HCT116 (cell line): Measurements from ENCODE around the gene GRIN1.

Experiments used
- CBX3 ChIP-seq: IDR thresholded peaks from 2 replicates; pipeline ENCODE4 v1.6.1; 2012; ENCODE audit warnings: low read depth
- POLR2A ChIP-seq: IDR thresholded peaks from 2 replicates; pipeline ENCODE4 v1.7.0; 2011; ENCODE audit warnings: borderline replicate concordance; ENCODE audit not compliant: insufficient read depth, insufficient read length; ENCODE audit errors: extremely low read depth
- TF ChIP-seq, protein P1 (sequence below), 3 experiments: fragments of 200-600 bp in 1 of 3; sonication (generic) in 1 of 3; IDR thresholded peaks in 2 of 3; conservative IDR thresholded peaks in 1 of 3; 2 replicates each; pipeline ENCODE4 v1.5.1; 2012 to 2017; ENCODE audit warnings: low read depth in 2 of 3, low read length in 2 of 3, antibody characterized with exemption in 1 of 3, borderline replicate concordance in 1 of 3, control low read depth in 1 of 3, mild to moderate bottlenecking in 1 of 3, mixed read lengths in 1 of 3, mixed run types in 1 of 3, moderate library complexity in 1 of 3; ENCODE audit not compliant: insufficient read depth in 1 of 3

DNA sequence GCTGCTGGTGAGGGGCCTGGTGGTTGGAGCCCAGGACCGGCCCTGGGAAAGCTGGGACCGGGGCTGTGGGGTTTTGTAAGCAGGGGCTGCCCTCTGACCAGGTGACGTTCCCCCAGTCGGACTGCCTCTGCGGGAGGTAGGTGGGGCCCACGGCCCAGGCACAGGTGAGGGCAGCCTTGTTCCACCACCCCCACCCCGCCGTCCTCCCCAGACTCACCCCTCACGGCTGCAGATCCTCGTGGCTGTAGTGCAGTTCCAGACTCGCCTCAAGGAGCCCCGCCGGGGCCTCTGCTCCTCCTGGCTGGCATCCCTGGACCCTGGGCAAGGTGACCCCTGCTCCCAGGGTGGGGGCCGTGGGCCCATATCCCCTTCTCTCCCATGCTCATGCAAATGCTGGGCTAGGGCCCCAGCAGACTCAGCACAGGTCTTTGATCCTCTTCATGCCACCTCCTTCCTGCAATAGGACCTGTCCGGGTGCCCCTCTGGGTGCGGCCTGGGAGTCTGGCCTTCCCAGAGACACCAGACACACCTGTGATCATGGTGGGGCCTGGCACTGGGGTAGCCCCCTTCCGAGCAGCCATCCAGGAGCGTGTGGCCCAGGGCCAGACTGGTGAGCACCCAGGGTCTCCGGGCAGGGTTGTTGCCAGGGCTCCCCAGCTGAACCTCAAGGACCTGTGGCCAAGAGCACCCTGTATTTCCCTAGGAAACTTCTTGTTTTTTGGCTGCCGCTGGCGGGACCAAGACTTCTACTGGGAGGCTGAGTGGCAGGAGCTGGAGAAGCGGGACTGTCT lies 76.4 kb downstream of the GRIN1 start:
- TF ChIP-seq, protein P1, sequence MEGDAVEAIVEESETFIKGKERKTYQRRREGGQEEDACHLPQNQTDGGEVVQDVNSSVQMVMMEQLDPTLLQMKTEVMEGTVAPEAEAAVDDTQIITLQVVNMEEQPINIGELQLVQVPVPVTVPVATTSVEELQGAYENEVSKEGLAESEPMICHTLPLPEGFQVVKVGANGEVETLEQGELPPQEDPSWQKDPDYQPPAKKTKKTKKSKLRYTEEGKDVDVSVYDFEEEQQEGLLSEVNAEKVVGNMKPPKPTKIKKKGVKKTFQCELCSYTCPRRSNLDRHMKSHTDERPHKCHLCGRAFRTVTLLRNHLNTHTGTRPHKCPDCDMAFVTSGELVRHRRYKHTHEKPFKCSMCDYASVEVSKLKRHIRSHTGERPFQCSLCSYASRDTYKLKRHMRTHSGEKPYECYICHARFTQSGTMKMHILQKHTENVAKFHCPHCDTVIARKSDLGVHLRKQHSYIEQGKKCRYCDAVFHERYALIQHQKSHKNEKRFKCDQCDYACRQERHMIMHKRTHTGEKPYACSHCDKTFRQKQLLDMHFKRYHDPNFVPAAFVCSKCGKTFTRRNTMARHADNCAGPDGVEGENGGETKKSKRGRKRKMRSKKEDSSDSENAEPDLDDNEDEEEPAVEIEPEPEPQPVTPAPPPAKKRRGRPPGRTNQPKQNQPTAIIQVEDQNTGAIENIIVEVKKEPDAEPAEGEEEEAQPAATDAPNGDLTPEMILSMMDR (IDR thresholded peaks at IDR 0.05 in 2 of 3, conservative IDR thresholded peaks at IDR 0.05 in 1 of 3; ENCODE audit: borderline replicate concordance in 1 of 3, insufficient read depth in 1 of 3, low read depth in 2 of 3, low read length in 2 of 3) = no peak
- TF ChIP-seq CBX3 = no peak
- no peak for TF ChIP-seq POLR2A
